ENCODE data around the gene THTPA. TPM values are rescaled to one million over a fixed set of nuclear protein-coding genes. Genes with fewer than 3 reads are reported as not detected.

The THTPA gene
- total RNA-seq, 4 donors from 2014 or later: 2.8 to 10.9 (median 10.7) TPM

DNA sequence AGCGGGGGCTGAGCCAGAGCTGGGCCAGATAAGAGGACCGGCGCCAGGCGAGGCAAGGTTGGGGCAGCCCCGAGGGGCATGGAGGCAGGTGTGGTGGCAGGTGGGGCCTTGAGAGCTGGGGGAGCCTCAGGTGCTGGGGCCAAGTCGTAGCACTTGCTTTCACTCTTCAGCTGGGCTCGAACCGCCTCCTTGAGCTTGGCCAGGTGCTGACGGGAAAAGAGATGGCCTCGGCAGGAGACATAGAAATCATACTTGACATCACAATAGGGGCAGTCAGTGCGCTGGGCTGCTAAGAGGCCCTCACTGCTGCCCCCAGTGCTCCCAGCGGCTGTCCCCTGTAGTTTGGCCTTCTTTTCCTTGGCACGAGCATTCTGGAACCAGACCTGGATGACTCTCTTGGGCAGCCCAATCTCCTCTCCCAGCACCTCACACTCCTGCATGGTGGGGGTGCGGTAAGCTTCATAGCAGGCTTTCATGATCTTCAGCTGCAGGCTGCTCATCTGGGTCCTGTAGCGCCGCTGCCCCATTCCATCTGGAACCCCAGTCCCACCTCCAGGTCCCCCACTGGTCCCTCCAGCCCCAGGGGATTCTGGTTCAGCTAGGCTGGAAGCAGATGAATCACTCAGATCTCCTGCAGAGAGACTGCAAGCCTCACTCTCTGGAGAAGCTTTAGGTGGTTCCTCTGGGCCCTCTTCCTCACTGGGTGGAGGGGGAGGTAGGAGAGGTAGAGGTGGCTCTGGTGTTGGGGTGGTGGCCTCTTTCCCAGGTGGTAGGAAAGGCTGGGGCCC lies 32.6 kb upstream of the THTPA start:
- H3K4me3 ChIP-seq (ENCODE audit: low read depth, poor library complexity, severe bottlenecking): no peak overlapping the region
- no peak for DNase-seq (ENCODE audit: low spot score in 2 of 2)
- no peak for TF ChIP-seq POLR2A (IDR thresholded peaks at IDR 0.05)
- no peak for TF ChIP-seq CTCF (IDR thresholded peaks at IDR 0.05)
- WGBS, 2 donors: 89 to 90% methylated on average over 16 of the region's 16 CpGs
- intact Hi-C loops (cut with DNase I; ENCODE audit: low total_unique reads): no loop called here

- no peak overlapping the region for H3K4me3 ChIP-seq (ENCODE audit: low read depth, poor library complexity, severe bottlenecking)
- DNase-seq (ENCODE audit: low spot score in 2 of 2): no peak
- intact Hi-C loops (cut with DNase I; ENCODE audit: low total_unique reads): no loop called here
- no peak for TF ChIP-seq CTCF (IDR thresholded peaks at IDR 0.05)
- TF ChIP-seq POLR2A (IDR thresholded peaks at IDR 0.05): no peak
- 94 to 95% methylated on average over 14 of the region's 14 CpGs for WGBS, 2 donors
These were observed 31.1 kb upstream of the THTPA start for GRCh38 chr14:23524954-23525353.

- WGBS, 2 donors: 83 to 90% methylated on average over 5 to 8 of the region's 8 CpGs
- H3K4me3 ChIP-seq (ENCODE audit: low read depth, poor library complexity, severe bottlenecking): no peak overlapping the region
These were observed 30.5 kb upstream of the THTPA start for GRCh38 chr14:23525611-23526010.

GRCh38 chr14:23528555-23528954 lies 27.5 kb upstream of the THTPA start:
- 65 to 77% methylated on average over 1 of the region's 1 CpG for WGBS, 2 donors
- TF ChIP-seq POLR2A (IDR thresholded peaks at IDR 0.05): no peak
- no peak for TF ChIP-seq CTCF (IDR thresholded peaks at IDR 0.05)
- intact Hi-C loops (cut with DNase I; ENCODE audit: low total_unique reads): no loop called here
- DNase-seq (ENCODE audit: low spot score in 2 of 2): no peak
- H3K4me3 ChIP-seq (ENCODE audit: low read depth, poor library complexity, severe bottlenecking): no peak overlapping the region

More at GRCh38 chr14:23525611-23526010, 30.5 kb upstream of the THTPA start:
- intact Hi-C loops (cut with DNase I; ENCODE audit: low total_unique reads): no loop called here
- TF ChIP-seq CTCF (IDR thresholded peaks at IDR 0.05) (no peak), POLR2A (IDR thresholded peaks at IDR 0.05) (no peak)
- no peak for DNase-seq (ENCODE audit: low spot score in 2 of 2)

GRCh38 chr14:23529016-23529415 lies 27.1 kb upstream of the THTPA start:
- intact Hi-C loops (cut with DNase I; ENCODE audit: low total_unique reads): no loop called here
- no peak for DNase-seq (ENCODE audit: low spot score in 2 of 2)
- H3K4me3 ChIP-seq (ENCODE audit: low read depth, poor library complexity, severe bottlenecking): no peak overlapping the region
- no peak for TF ChIP-seq CTCF (IDR thresholded peaks at IDR 0.05)
- no peak for TF ChIP-seq POLR2A (IDR thresholded peaks at IDR 0.05)
- WGBS, 2 donors: 56 to 80% methylated on average over 3 of the region's 3 CpGs
